Upper lobe of left lung (tissue), 6 donors: ENCODE measurements around the gene SYNJ2. TPM values are rescaled to one million over a fixed set of nuclear protein-coding genes. Genes with fewer than 3 reads are reported as not detected.

Experiments
- ATAC-seq, 2 donors: fragments of 200-7000 bp; cut with Tn5 transposase; one replicate each; pipeline ENCODE4 v1.9.1; 2022; ENCODE audit warnings: mild to moderate bottlenecking in 2 of 2, moderate library complexity in 2 of 2; ENCODE audit not compliant: low FRiP score in 2 of 2
- DNase-seq, 2 donors: peaks; one replicate each; pipeline ENCODE4 v3.0.0-alpha.2; 2019 to 2020
- H3K27ac ChIP-seq, 4 donors: fragments of 200-600 bp; sonication (generic); one replicate each; pipeline ENCODE4 v1.5.1; 2016 to 2019
- H3K27me3 ChIP-seq, 4 donors: fragments of 200-600 bp; sonication (generic); one replicate each; pipeline ENCODE4 v1.5.1; 2017 to 2019
- H3K36me3 ChIP-seq, 4 donors: fragments of 200-600 bp; sonication (generic); one replicate each; pipeline ENCODE4 v1.5.1; 2016 to 2019
- H3K4me1 ChIP-seq, 4 donors: fragments of 200-600 bp; sonication (generic); one replicate each; pipeline ENCODE4 v1.5.1; 2018 to 2019
- H3K4me3 ChIP-seq, 4 donors: fragments of 200-600 bp; sonication (generic); one replicate each; pipeline ENCODE4 v1.5.1; 2017 to 2019; ENCODE audit warnings: mild to moderate bottlenecking in 2 of 4, moderate library complexity in 1 of 4
- H3K9me3 ChIP-seq, 4 donors: fragments of 200-600 bp; sonication (generic); one replicate each; pipeline ENCODE4 v1.5.1; 2018 to 2019
- CTCF ChIP-seq, 6 experiments: fragments of 450-650 bp in 4 of 6; fragments of 200-600 bp in 2 of 6; sonication (generic) in 2 of 6; IDR thresholded peaks; one replicate each; pipeline ENCODE4 v1.5.1; 2016 to 2019; ENCODE audit warnings: antibody characterized with exemption in 6 of 6
- EP300 ChIP-seq, 4 donors: sonication (generic); formaldehyde crosslinking; IDR thresholded peaks; one replicate each; pipeline ENCODE4 v1.5.1; 2017; ENCODE audit warnings: antibody characterized with exemption in 4 of 4, control low read depth in 2 of 4
- POLR2A ChIP-seq, 4 donors: fragments of 450-650 bp; IDR thresholded peaks; one replicate each; pipeline ENCODE4 v1.5.1; 2016 to 2017; ENCODE audit warnings: antibody characterized with exemption in 4 of 4, mild to moderate bottlenecking in 2 of 4
- POLR2AphosphoS5 ChIP-seq, 2 donors: sonication (generic); formaldehyde crosslinking; IDR thresholded peaks; one replicate each; pipeline ENCODE4 v1.5.1; 2017; ENCODE audit warnings: antibody characterized with exemption in 2 of 2
- WGBS, 2 donors: methylation state at CpG; one replicate each; pipeline ENCODE4 v1.1.5; 2017 to 2018; 5-methylcytosine and 5-hydroxymethylcytosine counted together
- total RNA-seq, 6 donors: library from RNA; depleted of rRNA in 4 of 6; stranded (reverse); fragments of >200 nt in 4 of 6; gene quantifications; one replicate each; pipeline versions ENCODE4 v1.1.0 to v1.2.1, GENCODE V29; 2016 to 2021
- donor health status: DM: no; HTN: no; CAD: no; lungs with moderate emphysema.
- donor health status: DM: no; HTN: yes; CAD: no; lungs with severe emphysema.

Gene SYNJ2
- total RNA-seq, 6 donors from 2014 or later, result 3.0 to 7.7 (median 4.2) TPM

GRCh38 chr6:157941101-157941863, 40.4 kb upstream of the SYNJ2 start:
- Histone ChIP-seq H3K27me3 (no peaks in the 10 kb centered on the region), H3K9me3 (no peaks in the 10 kb centered on the region), H3K4me3 (no peak overlapping the region), H3K36me3 (peaks cover 0 to 86% (median 20%) of the 10 kb centered on the region in 4 donors), H3K4me1 (no peaks in the 10 kb centered on the region), H3K27ac (no peak overlapping the region)
- DNase-seq, result no peak
- no peak for ATAC-seq
- no peak for TF ChIP-seq EP300 (IDR thresholded peaks at IDR 0.05)
- 89 to 91% methylated on average over 13 of the region's 13 CpGs for WGBS, 2 donors

GRCh38 chr6:157942351-157942750, 39.3 kb upstream of the SYNJ2 start:
- Histone ChIP-seq H3K36me3 (peaks cover 0 to 78% (median 19%) of the 10 kb centered on the region in 4 donors), H3K4me1 (no peaks in the 10 kb centered on the region), H3K4me3 (no peak overlapping the region), H3K27me3 (no peaks in the 10 kb centered on the region), H3K9me3 (no peaks in the 10 kb centered on the region), H3K27ac (no peak overlapping the region)
- TF ChIP-seq EP300 (IDR thresholded peaks at IDR 0.05) (no peak), POLR2AphosphoS5 (IDR thresholded peaks at IDR 0.05) (no peak), CTCF (IDR thresholded peaks at IDR 0.05) (no peak), POLR2A (IDR thresholded peaks at IDR 0.05) (no peak)
- ATAC-seq (no peak), DNase-seq (peak in 1 of 2 donors; percentile 63)
- WGBS, 2 donors, result 94 to 95% methylated on average over 13 of the region's 14 CpGs

- Histone ChIP-seq H3K36me3 (peaks cover 0 to 67% (median 19%) of the 10 kb centered on the region in 4 donors), H3K4me1 (no peaks in the 10 kb centered on the region), H3K9me3 (no peaks in the 10 kb centered on the region), H3K27me3 (no peaks in the 10 kb centered on the region), H3K27ac (no peak overlapping the region), H3K4me3 (no peak overlapping the region)
- ATAC-seq (no peak), DNase-seq (peak in 1 of 2 donors; percentile 49)
- no peak for TF ChIP-seq POLR2AphosphoS5 (IDR thresholded peaks at IDR 0.05)
- no peak for TF ChIP-seq POLR2A (IDR thresholded peaks at IDR 0.05)
- no peak for TF ChIP-seq CTCF (IDR thresholded peaks at IDR 0.05)
- no peak for TF ChIP-seq EP300 (IDR thresholded peaks at IDR 0.05)
- 91 to 93% methylated on average over 15 to 16 of the region's 16 CpGs for WGBS, 2 donors
These were observed 38.3 kb upstream of the SYNJ2 start for GRCh38 chr6:157943249-157943963.

GRCh38 chr6:157943964-157944283, 37.7 kb upstream of the SYNJ2 start:
- H3K36me3 ChIP-seq, result peaks cover 0 to 62% (median 19%) of the 10 kb centered on the region in 4 donors
- peak in 1 of 2 donors; percentile 33 for DNase-seq

More at GRCh38 chr6:157943964-157944283, 37.7 kb upstream of the SYNJ2 start:
- H3K9me3 ChIP-seq, result no peaks in the 10 kb centered on the region
- no peak overlapping the region for H3K27ac ChIP-seq
- no peak for TF ChIP-seq POLR2A (IDR thresholded peaks at IDR 0.05)
- TF ChIP-seq EP300 (IDR thresholded peaks at IDR 0.05), result no peak
- TF ChIP-seq CTCF (IDR thresholded peaks at IDR 0.05), result no peak
- no peak for TF ChIP-seq POLR2AphosphoS5 (IDR thresholded peaks at IDR 0.05)
- H3K4me1 ChIP-seq, result no peaks in the 10 kb centered on the region
- no peaks in the 10 kb centered on the region for H3K27me3 ChIP-seq
- WGBS, 2 donors, result 94% methylated on average over 14 to 15 of the region's 15 CpGs
- no peak overlapping the region for H3K4me3 ChIP-seq
- no peak for ATAC-seq
